HG02970 (cell line): ENCODE results near the gene UBR1.

ENCODE experiments used
- ATAC-seq: cut with Tn5 transposase; IDR thresholded peaks from one replicate; pipeline ENCODE4 v1.9.1; 2021; ENCODE audit warnings: mild to moderate bottlenecking, moderate library complexity, moderate number of reproducible peaks; ENCODE audit not compliant: unreplicated experiment, low FRiP score

The UBR1 gene

GRCh38 chr15:43111354-43111753 is 5.5 kb upstream of the UBR1 start:
- no peak for ATAC-seq

- ATAC-seq: no peak
These were observed 1.9 kb upstream of the UBR1 start for GRCh38 chr15:43107751-43108150.

- no peak for ATAC-seq
These were observed 620 bp upstream of the UBR1 start for GRCh38 chr15:43106486-43106829.

GRCh38 chr15:43105077-43105736 is 631 bp downstream of the UBR1 start:
- ATAC-seq: no peak

GRCh38 chr15:43104426-43104825 is 1.4 kb downstream of the UBR1 start:
- ATAC-seq: no peak

GRCh38 chr15:43103907-43104306 is 1.9 kb downstream of the UBR1 start:
- no peak for ATAC-seq

GRCh38 chr15:43102187-43102586 is 3.7 kb downstream of the UBR1 start:
- ATAC-seq: no peak

- ATAC-seq: no peak
These were observed 4.9 kb downstream of the UBR1 start for GRCh38 chr15:43100971-43101370.

- no peak for ATAC-seq
These were observed 6.6 kb downstream of the UBR1 start for GRCh38 chr15:43099105-43099845.

- ATAC-seq: no peak
These were observed 9.4 kb downstream of the UBR1 start for GRCh38 chr15:43096411-43096810.

- ATAC-seq: no peak
These were observed 10.0 kb downstream of the UBR1 start for GRCh38 chr15:43095708-43096347.

- no peak for ATAC-seq
These were observed 10.6 kb downstream of the UBR1 start for GRCh38 chr15:43095243-43095642.

GRCh38 chr15:43094416-43095030 is 11.3 kb downstream of the UBR1 start:
- ATAC-seq: no peak

- no peak for ATAC-seq
These were observed 12.8 kb downstream of the UBR1 start for GRCh38 chr15:43093026-43093425.

- no peak for ATAC-seq
These were observed 14.0 kb downstream of the UBR1 start for GRCh38 chr15:43091859-43092258.

GRCh38 chr15:43086551-43086950 is 19.3 kb downstream of the UBR1 start:
- no peak for ATAC-seq

GRCh38 chr15:43085921-43086320 is 19.9 kb downstream of the UBR1 start:
- no peak for ATAC-seq

- no peak for ATAC-seq
These were observed 23.3 kb downstream of the UBR1 start for GRCh38 chr15:43082509-43082908.

GRCh38 chr15:43081283-43081682 is 24.6 kb downstream of the UBR1 start:
- ATAC-seq: no peak

- no peak for ATAC-seq
These were observed 34.4 kb downstream of the UBR1 start for GRCh38 chr15:43071451-43071850.

GRCh38 chr15:43070893-43071292 is 34.9 kb downstream of the UBR1 start:
- no peak for ATAC-seq
